ENCODE data around the gene C1orf21.

GRCh38 chr1:184428604-184429003 lies 41.8 kb downstream of the C1orf21 start:
- TF ChIP-seq SIN3A (IDR thresholded peaks at IDR 0.05; ENCODE audit: borderline replicate concordance, insufficient read depth, low read depth, low read length) (no peak), CTCF (IDR thresholded peaks at IDR 0.05) (no peak), REST (IDR thresholded peaks at IDR 0.05; ENCODE audit: insufficient read depth in 1 of 2, low read depth in 2 of 2, low read length in 1 of 2) (no peak), TCF7L2 (IDR thresholded peaks at IDR 0.05; ENCODE audit: low read depth, low read length) (no peak)

Data from Panc1 (cell line).